ENCODE data around the gene KCNAB3.
"Not testable (repeated sequence)": the region's sequence is repeated elsewhere in the genome, so short reads cannot be mapped to it uniquely, and the experiment has no call there.

Gene KCNAB3

DNA sequence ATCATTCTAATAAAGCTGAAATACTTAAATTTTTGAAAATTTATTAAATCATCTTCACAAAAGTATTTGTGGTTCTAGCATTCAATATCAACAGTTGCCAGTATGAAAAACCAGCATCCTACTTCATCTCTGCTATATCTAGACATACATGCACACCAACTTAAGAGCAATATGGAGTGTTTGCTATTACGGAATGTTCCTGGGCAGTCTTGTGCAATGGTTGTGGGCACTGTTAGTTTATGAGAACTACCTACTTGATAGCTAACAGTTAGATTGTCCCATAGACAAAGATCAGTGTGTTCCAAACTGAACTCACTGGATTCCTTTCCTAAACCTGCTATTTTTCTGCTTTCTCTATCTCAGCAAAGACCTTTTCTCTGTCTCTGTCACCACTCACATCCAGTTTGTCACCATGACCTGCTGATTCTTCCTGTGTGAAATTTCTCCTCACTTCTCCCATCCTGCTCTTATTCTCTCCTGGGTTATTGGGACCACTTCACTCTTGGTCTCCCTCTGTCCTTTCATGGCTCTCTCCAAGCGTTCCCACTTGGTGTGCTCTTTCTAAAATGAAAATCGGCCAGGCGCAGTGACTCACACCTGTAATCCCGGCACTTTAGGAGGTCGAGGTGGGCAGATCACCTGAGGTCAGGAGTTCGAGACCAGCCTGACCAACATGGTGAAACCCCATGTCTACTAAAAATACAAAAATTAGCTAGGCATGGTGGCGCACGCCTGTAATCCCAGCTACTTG is 30.0 kb upstream of the KCNAB3 start:
- Histone ChIP-seq H3K27me3 (ENCODE audit: control insufficient read depth in 1 of 2, insufficient read depth in 2 of 2, low read length in 2 of 2) (peaks cover 0 to 4% of the 10 kb centered on the region in 2 donors), H3K4me1 (ENCODE audit: control insufficient read depth in 1 of 2, insufficient read depth in 2 of 2, low read length in 2 of 2) (no peaks in the 10 kb centered on the region), H3K27ac (ENCODE audit: low read depth, low read length) (no peak overlapping the region), H3K9me3 (ENCODE audit: control insufficient read depth in 1 of 2, low read length in 2 of 2) (no peaks in the 10 kb centered on the region), H3K9ac (ENCODE audit: low read depth in 1 of 2, low read length in 2 of 2) (no peak overlapping the region), H3K4me3 (ENCODE audit: low read depth in 1 of 2, low read length in 2 of 2) (no peak overlapping the region), H3K36me3 (ENCODE audit: control insufficient read depth in 1 of 2, insufficient read depth in 2 of 2, low read length in 2 of 2) (no peaks in the 10 kb centered on the region)

GRCh38 chr17:7956228-7956965 is 26.7 kb upstream of the KCNAB3 start:
- H3K9ac ChIP-seq (ENCODE audit: low read depth in 1 of 2, low read length in 2 of 2) = no peak overlapping the region

DNA sequence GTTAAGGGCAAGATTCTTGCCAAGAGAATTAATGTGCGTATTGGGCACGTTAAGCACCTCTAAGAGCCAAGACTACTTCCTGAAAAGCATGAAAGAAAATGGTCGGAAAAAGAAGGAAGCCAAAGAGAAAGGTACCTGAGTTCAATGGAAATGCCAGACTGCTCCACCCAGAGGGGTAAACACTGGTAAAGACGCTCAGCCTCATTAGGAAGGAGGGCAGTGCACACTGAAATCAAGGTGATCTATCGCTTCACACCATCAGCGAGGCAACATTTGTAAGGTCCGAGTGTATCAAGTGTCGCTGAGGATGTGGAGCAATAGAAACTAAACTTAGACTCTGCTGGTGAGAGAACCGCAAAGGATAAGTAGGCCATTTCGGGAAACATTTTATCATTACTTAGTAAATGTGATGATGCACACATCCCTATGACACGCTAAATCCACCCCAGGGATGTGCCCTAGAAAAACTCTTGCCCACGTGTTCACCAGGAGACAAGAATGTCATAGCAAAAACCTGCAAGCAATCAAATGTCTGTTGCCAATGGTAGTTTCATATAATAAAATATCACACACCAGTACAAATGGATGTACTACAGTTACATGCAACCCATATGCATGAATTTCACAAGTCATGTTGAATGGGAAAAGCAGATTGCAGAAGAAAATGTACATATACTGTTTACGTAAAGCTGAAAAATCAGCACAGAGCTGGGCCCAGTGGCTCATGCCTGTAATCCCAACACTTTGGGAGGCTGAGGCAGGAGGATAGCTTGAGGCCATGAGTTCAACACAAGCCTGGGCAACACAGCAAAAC is 26.0 kb upstream of the KCNAB3 start:
- H3K27ac ChIP-seq (ENCODE audit: low read depth, low read length) = no peak overlapping the region
- H3K27me3 ChIP-seq (ENCODE audit: control insufficient read depth in 1 of 2, insufficient read depth in 2 of 2, low read length in 2 of 2) = no peaks in the 10 kb centered on the region
- no peak overlapping the region for H3K9ac ChIP-seq (ENCODE audit: low read depth in 1 of 2, low read length in 2 of 2)
- H3K4me3 ChIP-seq (ENCODE audit: low read depth in 1 of 2, low read length in 2 of 2) = no peak overlapping the region
- H3K36me3 ChIP-seq (ENCODE audit: control insufficient read depth in 1 of 2, insufficient read depth in 2 of 2, low read length in 2 of 2) = no peaks in the 10 kb centered on the region
- H3K9me3 ChIP-seq (ENCODE audit: control insufficient read depth in 1 of 2, low read length in 2 of 2) = no peaks in the 10 kb centered on the region
- no peaks in the 10 kb centered on the region for H3K4me1 ChIP-seq (ENCODE audit: control insufficient read depth in 1 of 2, insufficient read depth in 2 of 2, low read length in 2 of 2)

More at GRCh38 chr17:7956228-7956965, 26.7 kb upstream of the KCNAB3 start:
- H3K9me3 ChIP-seq (ENCODE audit: control insufficient read depth in 1 of 2, low read length in 2 of 2) = no peaks in the 10 kb centered on the region
- no peak overlapping the region for H3K27ac ChIP-seq (ENCODE audit: low read depth, low read length)
- no peak overlapping the region for H3K4me3 ChIP-seq (ENCODE audit: low read depth in 1 of 2, low read length in 2 of 2)
- H3K4me1 ChIP-seq (ENCODE audit: control insufficient read depth in 1 of 2, insufficient read depth in 2 of 2, low read length in 2 of 2) = no peaks in the 10 kb centered on the region
- peaks cover 0 to under 1% of the 10 kb centered on the region in 2 donors for H3K27me3 ChIP-seq (ENCODE audit: control insufficient read depth in 1 of 2, insufficient read depth in 2 of 2, low read length in 2 of 2)
- no peaks in the 10 kb centered on the region for H3K36me3 ChIP-seq (ENCODE audit: control insufficient read depth in 1 of 2, insufficient read depth in 2 of 2, low read length in 2 of 2)

DNA sequence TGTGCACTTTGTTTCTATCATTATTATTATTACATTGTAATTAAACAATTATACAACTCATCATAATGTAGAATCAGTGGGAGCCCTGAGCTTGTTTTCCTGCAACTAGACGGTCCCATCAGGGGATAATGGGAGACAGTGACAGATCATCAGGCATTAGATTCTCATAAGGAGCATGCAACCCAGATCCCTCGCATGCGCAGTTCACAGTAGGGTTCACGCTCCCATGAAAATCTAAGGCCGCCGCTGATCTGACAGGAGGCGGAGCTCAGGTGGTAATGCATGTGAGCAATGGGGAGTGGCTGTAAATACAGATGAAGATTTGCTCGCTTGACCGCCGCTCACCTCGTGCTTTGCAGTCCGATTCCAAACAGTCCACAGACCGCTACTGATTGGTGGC is 23.6 kb upstream of the KCNAB3 start:
- H3K9ac ChIP-seq (ENCODE audit: low read depth in 1 of 2, low read length in 2 of 2); H3K4me3 ChIP-seq (ENCODE audit: low read depth in 1 of 2, low read length in 2 of 2): not testable (repeated sequence)

DNA sequence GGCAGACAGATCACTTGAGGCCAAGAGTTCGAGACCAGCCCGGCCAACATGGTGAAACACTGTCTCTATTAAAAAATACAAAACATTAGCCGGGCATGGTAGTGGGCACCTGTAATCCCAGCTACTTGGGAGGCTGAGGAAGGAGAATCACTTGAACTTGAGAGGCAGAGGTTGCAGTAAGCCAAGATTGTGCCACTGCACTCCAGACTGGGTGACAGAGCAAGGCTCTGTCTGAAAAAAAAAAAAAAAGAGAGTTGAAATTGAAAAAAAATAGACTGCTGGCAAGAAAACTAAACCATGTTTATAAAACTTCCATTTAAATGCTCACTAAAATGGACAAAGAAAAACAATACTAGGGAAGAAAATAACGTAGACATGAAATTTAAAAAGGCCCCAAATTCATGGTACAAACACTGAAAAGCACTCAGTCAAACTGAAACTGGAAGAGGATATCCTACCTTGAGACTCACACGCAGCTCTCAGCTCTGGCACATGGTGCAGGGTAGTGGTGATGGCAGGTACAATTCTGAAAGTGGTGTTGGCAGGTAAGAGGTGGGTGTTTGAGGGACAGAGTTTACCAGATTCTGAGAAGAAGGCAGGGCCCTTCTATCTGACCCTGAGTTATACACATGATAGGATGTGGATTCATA is 21.6 kb upstream of the KCNAB3 start:
- Histone ChIP-seq H3K4me1 (ENCODE audit: control insufficient read depth in 1 of 2, insufficient read depth in 2 of 2, low read length in 2 of 2) (no peaks in the 10 kb centered on the region), H3K27ac (ENCODE audit: low read depth, low read length) (no peak overlapping the region), H3K4me3 (ENCODE audit: low read depth in 1 of 2, low read length in 2 of 2) (no peak overlapping the region), H3K36me3 (ENCODE audit: control insufficient read depth in 1 of 2, insufficient read depth in 2 of 2, low read length in 2 of 2) (peaks cover 11 to 25% of the 10 kb centered on the region in 2 donors), H3K9me3 (ENCODE audit: control insufficient read depth in 1 of 2, low read length in 2 of 2) (no peaks in the 10 kb centered on the region), H3K27me3 (ENCODE audit: control insufficient read depth in 1 of 2, insufficient read depth in 2 of 2, low read length in 2 of 2) (no peaks in the 10 kb centered on the region), H3K9ac (ENCODE audit: low read depth in 1 of 2, low read length in 2 of 2) (no peak overlapping the region)

More for the DNA sequence above, 23.6 kb upstream of the KCNAB3 start:
- not testable (repeated sequence) for H3K36me3 ChIP-seq (ENCODE audit: control insufficient read depth in 1 of 2, insufficient read depth in 2 of 2, low read length in 2 of 2); H3K9me3 ChIP-seq (ENCODE audit: control insufficient read depth in 1 of 2, low read length in 2 of 2); H3K4me1 ChIP-seq (ENCODE audit: control insufficient read depth in 1 of 2, insufficient read depth in 2 of 2, low read length in 2 of 2); H3K27ac ChIP-seq (ENCODE audit: low read depth, low read length); H3K27me3 ChIP-seq (ENCODE audit: control insufficient read depth in 1 of 2, insufficient read depth in 2 of 2, low read length in 2 of 2)

DNA sequence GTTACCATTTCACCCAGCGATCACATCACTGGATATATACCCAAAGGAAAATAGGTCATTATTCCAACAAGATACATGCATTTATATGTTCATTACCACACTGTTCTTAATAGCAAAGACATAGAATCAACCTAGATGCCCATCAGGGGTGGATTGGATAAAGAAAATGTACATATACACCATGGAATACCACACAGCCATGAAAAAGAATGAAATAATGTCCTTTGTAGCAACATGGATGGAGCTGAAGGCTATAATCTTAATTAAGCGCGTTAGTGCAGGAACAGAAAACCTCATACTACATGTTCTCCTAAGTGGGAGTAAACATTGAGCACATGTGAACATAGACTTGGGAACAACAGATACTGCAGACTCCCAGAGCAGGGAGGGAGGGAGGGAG is 20.9 kb upstream of the KCNAB3 start:
- Histone ChIP-seq H3K27me3 (ENCODE audit: control insufficient read depth in 1 of 2, insufficient read depth in 2 of 2, low read length in 2 of 2) (no peaks in the 10 kb centered on the region), H3K27ac (ENCODE audit: low read depth, low read length) (no peak overlapping the region), H3K9me3 (ENCODE audit: control insufficient read depth in 1 of 2, low read length in 2 of 2) (no peaks in the 10 kb centered on the region), H3K36me3 (ENCODE audit: control insufficient read depth in 1 of 2, insufficient read depth in 2 of 2, low read length in 2 of 2) (peaks cover 18 to 31% of the 10 kb centered on the region in 2 donors), H3K4me3 (ENCODE audit: low read depth in 1 of 2, low read length in 2 of 2) (no peak overlapping the region), H3K4me1 (ENCODE audit: control insufficient read depth in 1 of 2, insufficient read depth in 2 of 2, low read length in 2 of 2) (no peaks in the 10 kb centered on the region), H3K9ac (ENCODE audit: low read depth in 1 of 2, low read length in 2 of 2) (no peak overlapping the region)

GRCh38 chr17:7947651-7948050 is 18.0 kb upstream of the KCNAB3 start:
- Histone ChIP-seq H3K36me3 (ENCODE audit: control insufficient read depth in 1 of 2, insufficient read depth in 2 of 2, low read length in 2 of 2) (peaks cover 32 to 56% of the 10 kb centered on the region in 2 donors), H3K9ac (ENCODE audit: low read depth in 1 of 2, low read length in 2 of 2) (no peak overlapping the region), H3K27ac (ENCODE audit: low read depth, low read length) (no peak overlapping the region), H3K9me3 (ENCODE audit: control insufficient read depth in 1 of 2, low read length in 2 of 2) (no peaks in the 10 kb centered on the region), H3K4me3 (ENCODE audit: low read depth in 1 of 2, low read length in 2 of 2) (no peak overlapping the region), H3K27me3 (ENCODE audit: control insufficient read depth in 1 of 2, insufficient read depth in 2 of 2, low read length in 2 of 2) (no peaks in the 10 kb centered on the region), H3K4me1 (ENCODE audit: control insufficient read depth in 1 of 2, insufficient read depth in 2 of 2, low read length in 2 of 2) (no peaks in the 10 kb centered on the region)

- H3K36me3 ChIP-seq (ENCODE audit: control insufficient read depth in 1 of 2, insufficient read depth in 2 of 2, low read length in 2 of 2) = peaks cover 32 to 56% of the 10 kb centered on the region in 2 donors
These were observed 16.8 kb upstream of the KCNAB3 start for GRCh38 chr17:7946441-7946840.

GRCh38 chr17:7945651-7946050 is 16.0 kb upstream of the KCNAB3 start:
- H3K4me3 ChIP-seq (ENCODE audit: low read depth in 1 of 2, low read length in 2 of 2) = no peak overlapping the region
- peaks cover 32 to 61% of the 10 kb centered on the region in 2 donors for H3K36me3 ChIP-seq (ENCODE audit: control insufficient read depth in 1 of 2, insufficient read depth in 2 of 2, low read length in 2 of 2)
- no peak overlapping the region for H3K27ac ChIP-seq (ENCODE audit: low read depth, low read length)
- no peaks in the 10 kb centered on the region for H3K4me1 ChIP-seq (ENCODE audit: control insufficient read depth in 1 of 2, insufficient read depth in 2 of 2, low read length in 2 of 2)
- no peaks in the 10 kb centered on the region for H3K9me3 ChIP-seq (ENCODE audit: control insufficient read depth in 1 of 2, low read length in 2 of 2)
- no peak overlapping the region for H3K9ac ChIP-seq (ENCODE audit: low read depth in 1 of 2, low read length in 2 of 2)
- H3K27me3 ChIP-seq (ENCODE audit: control insufficient read depth in 1 of 2, insufficient read depth in 2 of 2, low read length in 2 of 2) = no peaks in the 10 kb centered on the region

More at GRCh38 chr17:7946441-7946840, 16.8 kb upstream of the KCNAB3 start:
- Histone ChIP-seq H3K27ac (ENCODE audit: low read depth, low read length) (no peak overlapping the region), H3K9ac (ENCODE audit: low read depth in 1 of 2, low read length in 2 of 2) (no peak overlapping the region), H3K4me3 (ENCODE audit: low read depth in 1 of 2, low read length in 2 of 2) (no peak overlapping the region), H3K9me3 (ENCODE audit: control insufficient read depth in 1 of 2, low read length in 2 of 2) (no peaks in the 10 kb centered on the region), H3K27me3 (ENCODE audit: control insufficient read depth in 1 of 2, insufficient read depth in 2 of 2, low read length in 2 of 2) (no peaks in the 10 kb centered on the region), H3K4me1 (ENCODE audit: control insufficient read depth in 1 of 2, insufficient read depth in 2 of 2, low read length in 2 of 2) (no peaks in the 10 kb centered on the region)

All from duodenal mucosa (tissue), 2 donors.